Endothelial cell of umbilical vein (primary cell): ENCODE measurements around the gene USF1. TPM values are rescaled to one million over a fixed set of nuclear protein-coding genes. Genes with fewer than 3 reads are reported as not detected.

Experiments
- BruUV-seq: library from RNA; stranded (reverse); fragments of 400-500 nt; replicated peaks from 2 replicates; lab custom pipeline; 2021; lab: Mats Ljungman, UMichigan
- CTCF ChIA-PET: fragments of 300-600, 350-600 bp; sonication (Branson Sonifier 250); formaldehyde crosslinking; loops from one replicate; lab custom pipeline; 2021; ENCODE audit warnings: antibody characterized with exemption, inconsistent platforms; lab: Charles Lee
- POLR2A ChIA-PET: fragments of 300-600, 350-600 bp; sonication (Branson Sonifier 250); formaldehyde crosslinking; loops from one replicate; lab custom pipeline; 2021; ENCODE audit warnings: antibody characterized with exemption, inconsistent platforms; lab: Charles Lee
- DNase-seq: peaks from one replicate; pipeline ENCODE4 v3.0.0-alpha.2; 2011; ENCODE audit warnings: low read depth, low spot score
- FAIRE-seq: peaks from 2 replicates; lab custom pipeline; 2011; peaks lifted over from hg19 to GRCh38; lab: Jason Lieb, UNC
- H2AFZ ChIP-seq: 2 replicates; pipeline ENCODE4 v1.6.0; 2012; ENCODE audit warnings: low read depth, low read length, control low read depth, inconsistent platforms
- H3K27ac ChIP-seq: 2 replicates; pipeline ENCODE4 v1.5.1; 2011; ENCODE audit warnings: low read depth, mild to moderate bottlenecking, control low read depth, low read length, moderate library complexity; ENCODE audit not compliant: insufficient read depth
- H3K27me3 ChIP-seq, 2 experiments: 2 replicates each; pipeline versions ENCODE4 v1.6.0 to v1.6.1; 2011; ENCODE audit warnings: low read length in 2 of 2, mixed read lengths in 1 of 2; ENCODE audit not compliant: control insufficient read depth in 2 of 2, insufficient read depth in 2 of 2
- H3K36me3 ChIP-seq, 2 experiments: 2 replicates in 1 of 2; 3 replicates in 1 of 2; pipeline ENCODE4 v1.5.1; 2011; ENCODE audit warnings: low read length in 2 of 2, mild to moderate bottlenecking in 1 of 2, moderate library complexity in 1 of 2; ENCODE audit not compliant: control insufficient read depth in 2 of 2, insufficient read depth in 2 of 2; ENCODE audit errors: extremely low read depth in 1 of 2
- H3K4me1 ChIP-seq: 3 replicates; pipeline ENCODE4 v1.5.1; 2011; ENCODE audit warnings: mild to moderate bottlenecking, low read length; ENCODE audit not compliant: control insufficient read depth, insufficient read depth; ENCODE audit errors: extremely low read depth
- H3K4me2 ChIP-seq: 2 replicates; pipeline ENCODE4 v1.6.1; 2011; ENCODE audit warnings: low read length, control low read depth, mixed read lengths; ENCODE audit not compliant: insufficient read depth
- H3K4me3 ChIP-seq, 3 experiments: fragments of 200-600 bp in 1 of 3; sonication (generic), shearing (Covaris generic) in 1 of 3; replicated peaks in 1 of 3; 2 replicates each; pipeline ENCODE4 v1.5.1; 2011 to 2016; ENCODE audit warnings: control low read depth in 3 of 3, low read length in 3 of 3, mild to moderate bottlenecking in 2 of 3, inconsistent platforms in 1 of 3, low read depth in 1 of 3, moderate library complexity in 1 of 3; ENCODE audit not compliant: insufficient read depth in 1 of 3
- H3K79me2 ChIP-seq: 2 replicates; pipeline ENCODE4 v1.6.0; 2012; ENCODE audit warnings: low read length, inconsistent platforms; ENCODE audit not compliant: control insufficient read depth, insufficient read depth
- H3K9ac ChIP-seq: replicated peaks from 2 replicates; pipeline ENCODE3; 2011; ENCODE audit warnings: low read length, control low read depth; ENCODE audit not compliant: insufficient read depth; ENCODE audit errors: extremely low read depth
- H3K9me1 ChIP-seq: replicated peaks from 3 replicates; pipeline ENCODE4 v1.6.0; 2011; ENCODE audit warnings: mild to moderate bottlenecking, low read length; ENCODE audit not compliant: control insufficient read depth, insufficient read depth; ENCODE audit errors: extremely low read depth
- H3K9me3 ChIP-seq: replicated peaks from 2 replicates; pipeline ENCODE4 v1.5.1; 2012; ENCODE audit warnings: low read length, inconsistent platforms; ENCODE audit not compliant: control insufficient read depth, insufficient read depth
- H4K20me1 ChIP-seq: replicated peaks from 2 replicates; pipeline ENCODE3; 2011; ENCODE audit warnings: mild to moderate bottlenecking, low read length; ENCODE audit not compliant: control insufficient read depth, insufficient read depth; ENCODE audit errors: extremely low read depth
- CTCF ChIP-seq, 2 donors: IDR thresholded peaks; 1 replicate in 1 of 2; 2 replicates in 1 of 2; pipeline ENCODE4 v1.5.1; 2011; ENCODE audit warnings: low read length in 2 of 2, mild to moderate bottlenecking in 2 of 2, moderate library complexity in 2 of 2, control low read depth in 1 of 2, inconsistent platforms in 1 of 2, low read depth in 1 of 2; ENCODE audit not compliant: insufficient read depth in 1 of 2; ENCODE audit errors: extremely low read depth in 1 of 2
- EZH2 ChIP-seq: IDR thresholded peaks from 2 replicates; pipeline ENCODE4 v1.6.1; 2012; ENCODE audit warnings: borderline replicate concordance, low read depth, mild to moderate bottlenecking, moderate library complexity, low read length, inconsistent platforms; ENCODE audit not compliant: severe bottlenecking
- FOS ChIP-seq: IDR thresholded peaks from 2 replicates; pipeline ENCODE4 v1.6.1; 2011; ENCODE audit warnings: mild to moderate bottlenecking, low read length, moderate library complexity, borderline replicate concordance; ENCODE audit not compliant: insufficient read depth
- GATA2 ChIP-seq: IDR thresholded peaks from 2 replicates; pipeline ENCODE4 v1.7.0; 2011; ENCODE audit warnings: low read depth, mild to moderate bottlenecking, moderate library complexity, mixed read lengths, low read length; ENCODE audit not compliant: insufficient read length, insufficient read depth
- JUN ChIP-seq: IDR thresholded peaks from 2 replicates; pipeline ENCODE4 v1.6.1; 2011; ENCODE audit warnings: borderline replicate concordance, low read depth; ENCODE audit not compliant: insufficient read length, insufficient read depth
- MAX ChIP-seq: IDR thresholded peaks from 2 replicates; pipeline ENCODE4 v1.6.1; 2011; ENCODE audit not compliant: insufficient read depth, insufficient read length
- MYC ChIP-seq: IDR thresholded peaks from one replicate; pipeline ENCODE4 v1.6.1; 2011; ENCODE audit warnings: mild to moderate bottlenecking, low read depth, low read length
- POLR2A ChIP-seq: IDR thresholded peaks from 2 replicates; pipeline ENCODE4 v1.6.1; 2012; ENCODE audit warnings: low read depth, mild to moderate bottlenecking, control low read depth, low read length
- POLR2AphosphoS5 ChIP-seq: IDR thresholded peaks from 2 replicates; pipeline ENCODE4 v1.6.1; 2012; ENCODE audit warnings: low read depth, mild to moderate bottlenecking, control low read depth, low read length, moderate library complexity; ENCODE audit not compliant: insufficient read depth
- dilution Hi-C: fragments of 300-500 bp; cut with MboI; formaldehyde crosslinking; loops from one replicate; pipeline ENCODE4 v1.15.0; 2019; ENCODE audit warnings: low sequenced_read_pairs; ENCODE audit not compliant: extremely low pct_ligation_motif_present
- intact Hi-C: fragments of 100-400 bp; cut with micrococcal nuclease; formaldehyde crosslinking; loops from one replicate; pipeline ENCODE4 v1.10.0; 2022
- polyA plus RNA-seq, 4 experiments: library from polyadenylated mRNA; depleted of rRNA in 3 of 4; stranded (reverse) in 3 of 4; unstranded in 1 of 4; fragments of >200 nt; gene quantifications; 2 replicates each; pipeline versions ENCODE4 v1.2.1 to v1.2.3, GENCODE V29; 2011 to 2012; ENCODE audit warnings: missing spikeins in 1 of 4
- total RNA-seq: library from RNA; stranded (reverse); gene quantifications from 2 replicates; pipeline ENCODE4 v1.2.3, GENCODE V29; 2021

The USF1 gene
- total and polyA plus RNA-seq, 2 donors (not counting 3 experiments of a cell fraction or from before 2014, with no cell fraction given): 53.4 to 56.7 TPM

GRCh38 chr1:161092621-161093028 lies 46.8 kb upstream of the USF1 start:
- BruUV-seq: no TSS peak
- intact Hi-C loops (no loop called here), dilution Hi-C loops (no loop called here)
- ChIA-PET POLR2A (no interaction called here), CTCF (interaction anchor here (1.5 kb wide), 1 partner anchor 95 kb away, joined by 4 read pairs; no protein-coding TSS in a partner anchor)
- Histone ChIP-seq H3K9me3 (no peaks in the 10 kb centered on the region), H3K27ac (no peak overlapping the region), H3K4me1 (no peaks in the 10 kb centered on the region), H2AFZ (no peak overlapping the region), H3K4me3 (no peak overlapping the region), H3K9me1 (no peaks in the 10 kb centered on the region), H3K4me2 (no peak overlapping the region), H3K79me2 (no peaks in the 10 kb centered on the region), H3K9ac (no peak overlapping the region), H4K20me1 (no peaks in the 10 kb centered on the region), H3K27me3 (no peaks in the 10 kb centered on the region), H3K36me3 (no peaks in the 10 kb centered on the region)
- TF ChIP-seq MYC: no peak
- TF ChIP-seq EZH2: no peak
- TF ChIP-seq GATA2: no peak
- TF ChIP-seq FOS: no peak
- DNase-seq (no peak), FAIRE-seq (no peak)

- FAIRE-seq (no peak), DNase-seq (no peak)
- Histone ChIP-seq H3K9ac (no peak overlapping the region), H3K9me3 (no peaks in the 10 kb centered on the region), H3K27ac (no peak overlapping the region), H3K9me1 (no peaks in the 10 kb centered on the region), H3K4me2 (no peak overlapping the region), H4K20me1 (no peaks in the 10 kb centered on the region), H3K4me3 (no peak overlapping the region), H3K36me3 (no peaks in the 10 kb centered on the region), H3K79me2 (no peaks in the 10 kb centered on the region), H3K4me1 (no peaks in the 10 kb centered on the region), H3K27me3 (no peaks in the 10 kb centered on the region), H2AFZ (no peak overlapping the region)
- ChIA-PET CTCF (interaction anchor here (1.5 kb wide), 1 partner anchor 94 kb away, joined by 4 read pairs; no protein-coding TSS in a partner anchor), POLR2A (no interaction called here)
- intact Hi-C loops (no loop called here), dilution Hi-C loops (no loop called here)
- no peak for TF ChIP-seq POLR2A
- no peak for TF ChIP-seq JUN
- TF ChIP-seq CTCF (IDR thresholded peaks at IDR 0.05; ENCODE audit: extremely low read depth in 1 of 2, insufficient read depth in 1 of 2, low read depth in 1 of 2, low read length in 2 of 2): no peak
- TF ChIP-seq EZH2: no peak
- TF ChIP-seq MAX: no peak
- TF ChIP-seq POLR2AphosphoS5: no peak
- TF ChIP-seq FOS: no peak
- no peak for TF ChIP-seq MYC
- TF ChIP-seq GATA2: no peak
- no TSS peak for BruUV-seq
Measured at GRCh38 chr1:161091796-161092507, 46.2 kb upstream of the USF1 start.
